ENCODE measurements around the gene GATD1.

- TF ChIP-seq CTCF (IDR thresholded peaks at IDR 0.05) (no peak), EZH2 (IDR thresholded peaks at IDR 0.05; ENCODE audit: borderline replicate concordance, insufficient read depth, low read depth, low read length, poor library complexity, severe bottlenecking) (no peak)
Measured at GRCh38 chr11:801097-801780, 24.0 kb upstream of the GATD1 start.
